CD4-positive, alpha-beta T cell (primary cell): ENCODE measurements around the gene PCBP4. TPM values are rescaled to one million over a fixed set of nuclear protein-coding genes. Genes with fewer than 3 reads are reported as not detected.

Experiments used
- ATAC-seq: fragments of 200-7000 bp; cut with Tn5 transposase; one replicate; pipeline ENCODE4 v1.10.0; 2022; ENCODE audit warnings: mild to moderate bottlenecking; ENCODE audit not compliant: poor library complexity
- CTCF ChIA-PET: fragments of 350-600 bp; sonication (Branson Sonifier 250); formaldehyde crosslinking; loops from one replicate; lab custom pipeline; 2021; ENCODE audit warnings: antibody characterized with exemption, inconsistent platforms; lab: Charles Lee
- POLR2A ChIA-PET: fragments of 350-600 bp; sonication (Branson Sonifier 250); formaldehyde crosslinking; loops from one replicate; lab custom pipeline; 2021; ENCODE audit warnings: antibody characterized with exemption, inconsistent platforms; lab: Charles Lee
- DNase-seq, 14 experiments: peaks; one replicate each; pipeline ENCODE4 v3.0.0-alpha.2; 2013 to 2020; ENCODE audit warnings: mixed read lengths in 2 of 14
- H3K27ac ChIP-seq, 2 donors: one replicate each; pipeline versions ENCODE4 v1.5.1 to v1.7.0; 2013; ENCODE audit warnings: low read length in 2 of 2, low read depth in 1 of 2, mild to moderate bottlenecking in 1 of 2
- H3K27me3 ChIP-seq, 2 experiments: 1 replicate in 1 of 2; 2 replicates in 1 of 2; pipeline versions ENCODE4 v1.6.1 to v1.7.0; 2013; ENCODE audit warnings: low read length in 2 of 2, control low read depth in 1 of 2, mild to moderate bottlenecking in 1 of 2, moderate library complexity in 1 of 2; ENCODE audit not compliant: insufficient read depth in 2 of 2, control insufficient read depth in 1 of 2
- H3K36me3 ChIP-seq: one replicate; pipeline ENCODE4 v1.6.1; 2013; ENCODE audit warnings: low read length, control low read depth; ENCODE audit not compliant: insufficient read depth
- H3K4me1 ChIP-seq: one replicate; pipeline ENCODE4 v1.6.1; 2013; ENCODE audit warnings: low read length, control low read depth; ENCODE audit not compliant: insufficient read depth
- H3K4me3 ChIP-seq: one replicate; pipeline ENCODE4 v1.5.1; 2013; ENCODE audit warnings: mild to moderate bottlenecking, low read length, moderate library complexity
- H3K9me3 ChIP-seq, 2 experiments: 1 replicate in 1 of 2; 2 replicates in 1 of 2; pipeline versions ENCODE4 v1.6.1 to v1.7.0; 2013; ENCODE audit warnings: low read length in 2 of 2, mild to moderate bottlenecking in 2 of 2, control low read depth in 1 of 2, moderate library complexity in 1 of 2; ENCODE audit not compliant: control insufficient read depth in 1 of 2, insufficient read depth in 1 of 2
- H3K27ac Mint-ChIP-seq: one replicate; pipeline ENCODE4 v1.8.0; 2020; ENCODE audit warnings: mixed read lengths
- H3K27me3 Mint-ChIP-seq: one replicate; pipeline ENCODE4 v1.8.0; 2021; ENCODE audit warnings: mixed read lengths
- H3K36me3 Mint-ChIP-seq: one replicate; pipeline ENCODE4 v1.8.0; 2021; ENCODE audit warnings: low read depth, mixed read lengths
- H3K4me1 Mint-ChIP-seq: one replicate; pipeline ENCODE4 v1.8.0; 2021; ENCODE audit warnings: low read depth, mixed read lengths
- H3K4me3 Mint-ChIP-seq: one replicate; pipeline ENCODE4 v1.8.0; 2020; ENCODE audit warnings: mild to moderate bottlenecking, mixed read lengths
- H3K9me3 Mint-ChIP-seq: one replicate; pipeline ENCODE4 v1.8.0; 2020; ENCODE audit warnings: mixed read lengths
- intact Hi-C, 2 experiments: fragments of 100-400 bp; cut with DNase I in 1 of 2; cut with micrococcal nuclease in 1 of 2; formaldehyde crosslinking; loops; one replicate each; pipeline versions ENCODE4 v1.15.1 to v1.9.0; 2023 to 2025; cut with DNase I, micrococcal nuclease
- total RNA-seq, 174 experiments: library from RNA in 2 of 174; stranded (reverse) in 2 of 174; gene quantifications; one replicate each; pipeline ENCODE4 v1.2.3 and lab custom pipeline; 2021 to 2026
- TF ChIP-seq, protein P1 (sequence below): fragments of 200-600 bp; IDR thresholded peaks from one replicate; pipeline ENCODE4 v1.8.0; 2022; ENCODE audit warnings: antibody characterized with exemption, mild to moderate bottlenecking

The PCBP4 gene
- total RNA-seq, 2 experiments from 2014 or later = 14.7 to 16.8 TPM

DNA sequence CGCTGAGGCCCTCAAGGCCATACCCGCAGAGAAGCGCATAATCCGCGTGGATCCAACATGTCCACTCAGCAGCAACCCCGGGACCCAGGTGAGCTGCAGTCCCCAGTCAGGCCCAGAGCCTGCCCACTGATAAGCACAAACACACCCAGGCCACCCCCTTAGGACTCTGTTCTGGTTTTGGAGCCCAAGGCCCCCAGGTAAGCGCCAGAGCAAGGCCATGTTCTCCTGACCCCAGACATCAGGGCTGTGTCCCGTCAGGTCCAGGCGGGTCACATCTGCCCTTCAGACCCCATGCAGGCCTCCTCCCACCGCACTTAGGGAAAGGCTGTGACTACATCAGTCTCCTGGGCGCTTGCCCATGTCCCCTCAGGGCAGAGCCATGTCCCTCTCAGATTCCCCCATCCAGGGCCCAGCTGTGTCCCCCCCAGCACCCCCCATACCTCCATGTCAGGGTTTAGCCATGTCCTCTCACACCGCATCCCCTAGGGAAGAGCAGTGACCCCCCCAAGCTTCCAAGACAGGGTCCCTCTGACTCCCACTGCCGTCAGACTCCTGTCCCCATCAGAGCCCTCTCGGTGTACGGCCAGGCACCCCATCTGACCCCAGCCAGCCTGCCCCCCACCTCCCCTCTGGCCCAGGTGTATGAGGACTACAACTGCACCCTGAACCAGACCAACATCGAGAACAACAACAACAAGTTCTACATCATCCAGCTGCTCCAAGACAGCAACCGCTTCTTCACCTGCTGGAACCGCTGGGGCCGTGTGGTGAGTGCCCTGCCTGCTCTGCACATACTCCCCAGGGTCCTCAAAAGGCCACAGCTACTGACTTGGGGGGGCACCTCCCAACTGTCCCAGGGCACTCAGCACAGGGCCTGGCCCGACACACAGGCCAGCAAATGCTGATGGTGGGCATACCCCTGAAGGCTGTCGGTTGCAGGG lies 23.5 kb downstream of the PCBP4 start:
- Histone ChIP-seq H3K4me3 (peak overlapping the region; percentile 89), H3K4me1 (peaks cover 32% of the 10 kb centered on the region), H3K27me3 (no peaks in the 10 kb centered on the region), H3K27ac (no peak overlapping the region), H3K36me3 (peaks cover 6% of the 10 kb centered on the region), H3K9me3 (no peaks in the 10 kb centered on the region)
- CTCF ChIA-PET = interaction anchor here (2.2 to 2.5 kb wide), 4 partner anchors 30 to 52 kb away, joined by 7 to 18 read pairs (median 12); partner anchors contain the start of genes ABHD14A, ABHD14B, ACY1 and RPL29
- no peak for ATAC-seq
- Mint-ChIP-seq H3K9me3 (no peaks in the 10 kb centered on the region), H3K36me3 (peaks cover 23% of the 10 kb centered on the region), H3K4me3 (peak overlapping the region; percentile 56), H3K4me1 (peaks cover 36% of the 10 kb centered on the region), H3K27ac (no peak overlapping the region), H3K27me3 (no peaks in the 10 kb centered on the region)
- POLR2A ChIA-PET = interaction anchor here (1.6 to 3.4 kb wide), 5 partner anchors 24 to 51 kb away, joined by 6 to 35 read pairs (median 13); partner anchors contain the start of genes ABHD14B, ACY1, PCBP4 and RPL29
- intact Hi-C loops = loop anchor here (2.0 to 10.0 kb wide), 5 partner anchors 113 to 559 kb away; partner anchors contain the start of genes DCAF1 (in 1 of the 2), DUSP7 (in 1 of the 2) and MANF (in 1 of the 2)
- TF ChIP-seq, protein P1, sequence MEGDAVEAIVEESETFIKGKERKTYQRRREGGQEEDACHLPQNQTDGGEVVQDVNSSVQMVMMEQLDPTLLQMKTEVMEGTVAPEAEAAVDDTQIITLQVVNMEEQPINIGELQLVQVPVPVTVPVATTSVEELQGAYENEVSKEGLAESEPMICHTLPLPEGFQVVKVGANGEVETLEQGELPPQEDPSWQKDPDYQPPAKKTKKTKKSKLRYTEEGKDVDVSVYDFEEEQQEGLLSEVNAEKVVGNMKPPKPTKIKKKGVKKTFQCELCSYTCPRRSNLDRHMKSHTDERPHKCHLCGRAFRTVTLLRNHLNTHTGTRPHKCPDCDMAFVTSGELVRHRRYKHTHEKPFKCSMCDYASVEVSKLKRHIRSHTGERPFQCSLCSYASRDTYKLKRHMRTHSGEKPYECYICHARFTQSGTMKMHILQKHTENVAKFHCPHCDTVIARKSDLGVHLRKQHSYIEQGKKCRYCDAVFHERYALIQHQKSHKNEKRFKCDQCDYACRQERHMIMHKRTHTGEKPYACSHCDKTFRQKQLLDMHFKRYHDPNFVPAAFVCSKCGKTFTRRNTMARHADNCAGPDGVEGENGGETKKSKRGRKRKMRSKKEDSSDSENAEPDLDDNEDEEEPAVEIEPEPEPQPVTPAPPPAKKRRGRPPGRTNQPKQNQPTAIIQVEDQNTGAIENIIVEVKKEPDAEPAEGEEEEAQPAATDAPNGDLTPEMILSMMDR = no peak
- DNase-seq = no peak

DNA sequence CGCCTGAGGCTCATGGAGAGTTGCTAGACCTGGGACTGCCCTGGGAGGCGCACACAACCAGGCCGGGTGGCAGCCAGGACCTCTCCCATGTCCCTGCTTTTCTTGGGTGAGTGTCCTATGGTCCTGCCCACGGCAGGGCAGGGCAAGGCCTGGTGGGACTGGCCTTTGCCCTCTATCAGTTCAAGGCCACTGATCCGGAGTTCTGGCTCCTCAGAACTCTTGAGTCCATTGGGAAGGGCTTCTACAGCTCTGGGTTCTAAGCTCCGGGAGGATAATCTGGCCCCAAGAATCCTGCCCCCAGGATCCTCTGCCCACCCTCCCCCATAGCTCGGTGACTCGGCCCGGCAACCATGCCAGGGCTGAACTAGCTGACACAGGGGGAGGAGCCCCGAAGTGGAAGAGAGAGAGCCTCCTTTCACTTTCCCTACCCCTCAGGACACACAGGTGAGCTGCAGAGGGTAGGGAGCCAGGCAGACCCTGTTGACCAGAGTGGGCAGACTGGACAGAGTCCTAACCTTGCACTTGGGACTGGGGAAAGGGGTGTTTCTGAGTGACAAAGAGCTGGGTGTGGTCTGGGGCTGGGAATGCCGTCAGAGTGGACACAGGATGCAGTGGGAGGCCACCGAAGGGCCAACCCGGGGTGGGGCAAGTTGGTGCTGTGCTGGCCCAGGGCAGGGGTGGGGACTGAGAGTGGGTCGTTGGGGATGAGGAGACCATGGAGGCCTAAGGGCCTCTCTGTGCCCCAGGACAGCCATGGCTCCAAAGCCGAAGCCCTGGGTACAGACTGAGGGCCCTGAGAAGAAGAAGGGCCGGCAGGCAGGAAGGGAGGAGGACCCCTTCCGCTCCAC lies 24.4 kb downstream of the PCBP4 start:
- no peaks in the 10 kb centered on the region for H3K9me3 Mint-ChIP-seq
- POLR2A ChIA-PET = interaction anchor here (0.6 to 3.4 kb wide), 9 partner anchors 25 to 199 kb away, joined by 3 to 35 read pairs (median 6); partner anchors contain the start of genes ABHD14B, ACY1, PCBP4 and RPL29

More for the DNA sequence above, 24.4 kb downstream of the PCBP4 start:
- Mint-ChIP-seq H3K27ac (peak overlapping the region; percentile 81), H3K4me3 (peak overlapping the region; percentile 95), H3K4me1 (peaks cover 36% of the 10 kb centered on the region), H3K36me3 (peaks cover 32% of the 10 kb centered on the region), H3K27me3 (no peaks in the 10 kb centered on the region)
- Histone ChIP-seq H3K4me1 (peaks cover 32% of the 10 kb centered on the region), H3K27ac (peak overlapping the region; percentile 39 to 71), H3K9me3 (no peaks in the 10 kb centered on the region), H3K36me3 (peaks cover 15% of the 10 kb centered on the region), H3K27me3 (no peaks in the 10 kb centered on the region), H3K4me3 (peak overlapping the region; percentile 89)
- no peak for ATAC-seq
- peak; percentile 20 to 75 (median 42) for DNase-seq
- CTCF ChIA-PET = interaction anchor here (1.6 to 2.5 kb wide), 5 partner anchors 31 to 181 kb away, joined by 5 to 18 read pairs (median 7); partner anchors contain the start of genes ABHD14B, ACY1 and RPL29
- TF ChIP-seq, protein P1 = no peak
- intact Hi-C loops = loop anchor here (1.0 to 10.0 kb wide), 9 partner anchors 31 to 558 kb away; partner anchors contain the start of genes ABHD14B (in 2 of the 2), RPL29 (in 2 of the 2), DCAF1 (in 1 of the 2) and DUSP7 (in 1 of the 2)
